ENCODE measurements around the gene HES7. TPM values are rescaled to one million over a fixed set of nuclear protein-coding genes. Genes with fewer than 3 reads are reported as not detected.

Gene HES7
- total and polyA plus RNA-seq, 9 of the 15 experiments (the other 6 are each of a cell fraction or from before 2014, with no cell fraction given), result 0.03 to 1.7 (median 0.14) TPM; not detected in 1

DNA sequence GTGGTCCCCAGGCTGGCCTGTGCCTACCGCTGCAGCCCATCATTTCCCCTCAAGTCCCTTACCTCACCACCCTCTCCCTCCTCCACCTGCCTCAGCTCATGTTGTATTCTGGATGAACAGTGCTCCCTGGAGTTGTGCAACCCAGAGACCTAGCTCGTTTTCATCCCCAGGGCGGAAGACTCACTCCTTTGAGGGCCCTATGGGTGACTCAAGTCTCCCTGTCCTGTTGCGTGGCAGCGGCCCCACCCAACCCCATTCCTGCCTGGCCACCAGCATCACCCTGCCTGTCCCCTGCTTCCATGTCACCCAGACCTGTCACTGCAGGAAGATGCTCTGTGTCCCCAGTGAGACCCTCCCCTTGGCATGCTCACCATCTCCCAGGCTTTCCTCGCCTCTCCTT, 39.7 kb downstream of the HES7 start (continued):
- TF ChIP-seq, protein P1, sequence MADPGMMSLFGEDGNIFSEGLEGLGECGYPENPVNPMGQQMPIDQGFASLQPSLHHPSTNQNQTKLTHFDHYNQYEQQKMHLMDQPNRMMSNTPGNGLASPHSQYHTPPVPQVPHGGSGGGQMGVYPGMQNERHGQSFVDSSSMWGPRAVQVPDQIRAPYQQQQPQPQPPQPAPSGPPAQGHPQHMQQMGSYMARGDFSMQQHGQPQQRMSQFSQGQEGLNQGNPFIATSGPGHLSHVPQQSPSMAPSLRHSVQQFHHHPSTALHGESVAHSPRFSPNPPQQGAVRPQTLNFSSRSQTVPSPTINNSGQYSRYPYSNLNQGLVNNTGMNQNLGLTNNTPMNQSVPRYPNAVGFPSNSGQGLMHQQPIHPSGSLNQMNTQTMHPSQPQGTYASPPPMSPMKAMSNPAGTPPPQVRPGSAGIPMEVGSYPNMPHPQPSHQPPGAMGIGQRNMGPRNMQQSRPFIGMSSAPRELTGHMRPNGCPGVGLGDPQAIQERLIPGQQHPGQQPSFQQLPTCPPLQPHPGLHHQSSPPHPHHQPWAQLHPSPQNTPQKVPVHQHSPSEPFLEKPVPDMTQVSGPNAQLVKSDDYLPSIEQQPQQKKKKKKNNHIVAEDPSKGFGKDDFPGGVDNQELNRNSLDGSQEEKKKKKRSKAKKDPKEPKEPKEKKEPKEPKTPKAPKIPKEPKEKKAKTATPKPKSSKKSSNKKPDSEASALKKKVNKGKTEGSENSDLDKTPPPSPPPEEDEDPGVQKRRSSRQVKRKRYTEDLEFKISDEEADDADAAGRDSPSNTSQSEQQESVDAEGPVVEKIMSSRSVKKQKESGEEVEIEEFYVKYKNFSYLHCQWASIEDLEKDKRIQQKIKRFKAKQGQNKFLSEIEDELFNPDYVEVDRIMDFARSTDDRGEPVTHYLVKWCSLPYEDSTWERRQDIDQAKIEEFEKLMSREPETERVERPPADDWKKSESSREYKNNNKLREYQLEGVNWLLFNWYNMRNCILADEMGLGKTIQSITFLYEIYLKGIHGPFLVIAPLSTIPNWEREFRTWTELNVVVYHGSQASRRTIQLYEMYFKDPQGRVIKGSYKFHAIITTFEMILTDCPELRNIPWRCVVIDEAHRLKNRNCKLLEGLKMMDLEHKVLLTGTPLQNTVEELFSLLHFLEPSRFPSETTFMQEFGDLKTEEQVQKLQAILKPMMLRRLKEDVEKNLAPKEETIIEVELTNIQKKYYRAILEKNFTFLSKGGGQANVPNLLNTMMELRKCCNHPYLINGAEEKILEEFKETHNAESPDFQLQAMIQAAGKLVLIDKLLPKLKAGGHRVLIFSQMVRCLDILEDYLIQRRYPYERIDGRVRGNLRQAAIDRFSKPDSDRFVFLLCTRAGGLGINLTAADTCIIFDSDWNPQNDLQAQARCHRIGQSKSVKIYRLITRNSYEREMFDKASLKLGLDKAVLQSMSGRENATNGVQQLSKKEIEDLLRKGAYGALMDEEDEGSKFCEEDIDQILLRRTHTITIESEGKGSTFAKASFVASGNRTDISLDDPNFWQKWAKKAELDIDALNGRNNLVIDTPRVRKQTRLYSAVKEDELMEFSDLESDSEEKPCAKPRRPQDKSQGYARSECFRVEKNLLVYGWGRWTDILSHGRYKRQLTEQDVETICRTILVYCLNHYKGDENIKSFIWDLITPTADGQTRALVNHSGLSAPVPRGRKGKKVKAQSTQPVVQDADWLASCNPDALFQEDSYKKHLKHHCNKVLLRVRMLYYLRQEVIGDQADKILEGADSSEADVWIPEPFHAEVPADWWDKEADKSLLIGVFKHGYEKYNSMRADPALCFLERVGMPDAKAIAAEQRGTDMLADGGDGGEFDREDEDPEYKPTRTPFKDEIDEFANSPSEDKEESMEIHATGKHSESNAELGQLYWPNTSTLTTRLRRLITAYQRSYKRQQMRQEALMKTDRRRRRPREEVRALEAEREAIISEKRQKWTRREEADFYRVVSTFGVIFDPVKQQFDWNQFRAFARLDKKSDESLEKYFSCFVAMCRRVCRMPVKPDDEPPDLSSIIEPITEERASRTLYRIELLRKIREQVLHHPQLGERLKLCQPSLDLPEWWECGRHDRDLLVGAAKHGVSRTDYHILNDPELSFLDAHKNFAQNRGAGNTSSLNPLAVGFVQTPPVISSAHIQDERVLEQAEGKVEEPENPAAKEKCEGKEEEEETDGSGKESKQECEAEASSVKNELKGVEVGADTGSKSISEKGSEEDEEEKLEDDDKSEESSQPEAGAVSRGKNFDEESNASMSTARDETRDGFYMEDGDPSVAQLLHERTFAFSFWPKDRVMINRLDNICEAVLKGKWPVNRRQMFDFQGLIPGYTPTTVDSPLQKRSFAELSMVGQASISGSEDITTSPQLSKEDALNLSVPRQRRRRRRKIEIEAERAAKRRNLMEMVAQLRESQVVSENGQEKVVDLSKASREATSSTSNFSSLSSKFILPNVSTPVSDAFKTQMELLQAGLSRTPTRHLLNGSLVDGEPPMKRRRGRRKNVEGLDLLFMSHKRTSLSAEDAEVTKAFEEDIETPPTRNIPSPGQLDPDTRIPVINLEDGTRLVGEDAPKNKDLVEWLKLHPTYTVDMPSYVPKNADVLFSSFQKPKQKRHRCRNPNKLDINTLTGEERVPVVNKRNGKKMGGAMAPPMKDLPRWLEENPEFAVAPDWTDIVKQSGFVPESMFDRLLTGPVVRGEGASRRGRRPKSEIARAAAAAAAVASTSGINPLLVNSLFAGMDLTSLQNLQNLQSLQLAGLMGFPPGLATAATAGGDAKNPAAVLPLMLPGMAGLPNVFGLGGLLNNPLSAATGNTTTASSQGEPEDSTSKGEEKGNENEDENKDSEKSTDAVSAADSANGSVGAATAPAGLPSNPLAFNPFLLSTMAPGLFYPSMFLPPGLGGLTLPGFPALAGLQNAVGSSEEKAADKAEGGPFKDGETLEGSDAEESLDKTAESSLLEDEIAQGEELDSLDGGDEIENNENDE (IDR thresholded peaks at IDR 0.05; ENCODE audit: low read depth, low read length), result no peak

All from K562 (cell line).